HepG2 (cell line): ENCODE data around the gene CD7. TPM values are rescaled to one million over a fixed set of nuclear protein-coding genes. Genes with fewer than 3 reads are reported as not detected.
A peak's percentile ranks its signal among the peaks of the same experiment; 100 is the strongest.

ENCODE experiments used
- HOXA3 ChIP-seq: sonication (generic); formaldehyde crosslinking; IDR thresholded peaks from 2 replicates; pipeline ENCODE4 v1.5.0; 2020; ENCODE audit warnings: missing genetic modification reagents
- MNT ChIP-seq: fragments of 450-650 bp; IDR thresholded peaks from 2 replicates; pipeline ENCODE4 v1.6.1; 2016
- MXD4 ChIP-seq: IDR thresholded peaks from 2 replicates; pipeline ENCODE4 v1.6.1; 2016; ENCODE audit warnings: mild to moderate bottlenecking, missing biosample characterization, missing genetic modification reagents
- ZNF574 ChIP-seq: sonication (generic); formaldehyde crosslinking; IDR thresholded peaks from 2 replicates; pipeline ENCODE4 v1.4.0; 2020; ENCODE audit warnings: missing genetic modification reagents
- polyA plus RNA-seq, 8 experiments: library from polyadenylated mRNA; depleted of rRNA in 3 of 8; stranded (reverse) in 7 of 8; unstranded in 1 of 8; fragments of >200 nt; fragmentation: Illumina TruSeq in 4 of 8; extraction: Trizol in 4 of 8; gene quantifications; 2 replicates each; pipeline versions ENCODE4 v1.2.1 to v1.2.3, GENCODE V29; 2011 to 2016; ENCODE audit warnings: low read depth in 4 of 8, missing spikeins in 1 of 8, mixed read lengths in 1 of 8; ENCODE audit not compliant: insufficient read depth in 1 of 8
- total RNA-seq, 5 experiments: library from RNA; depleted of rRNA; stranded (reverse); fragments of >200 nt; fragmentation: Illumina TruSeq; extraction: Trizol; gene quantifications; 2 replicates each; pipeline ENCODE4 v1.2.3, GENCODE V29; 2016; ENCODE audit warnings: low read depth in 1 of 5
- TF ChIP-seq, protein P1 (sequence below): sonication (generic); formaldehyde crosslinking; IDR thresholded peaks from 2 replicates; pipeline ENCODE4 v1.5.1; 2020; ENCODE audit warnings: mild to moderate bottlenecking, missing genetic modification reagents, moderate library complexity
- TF ChIP-seq, protein P2 (sequence below): sonication (generic); formaldehyde crosslinking; conservative IDR thresholded peaks from 2 replicates; pipeline ENCODE4 v1.4.0; 2020; ENCODE audit warnings: mild to moderate bottlenecking, missing genetic modification reagents, moderate library complexity
- TF ChIP-seq, protein P3 (sequence below): sonication (generic); formaldehyde crosslinking; IDR thresholded peaks from 2 replicates; pipeline ENCODE4 v1.4.0; 2020; ENCODE audit warnings: mild to moderate bottlenecking, missing genetic modification reagents

Gene CD7
- total and polyA plus RNA-seq, 2 of the 13 experiments (the other 11 are each of a cell fraction or from before 2014, with no cell fraction given): 67.6 to 76.4 TPM

DNA sequence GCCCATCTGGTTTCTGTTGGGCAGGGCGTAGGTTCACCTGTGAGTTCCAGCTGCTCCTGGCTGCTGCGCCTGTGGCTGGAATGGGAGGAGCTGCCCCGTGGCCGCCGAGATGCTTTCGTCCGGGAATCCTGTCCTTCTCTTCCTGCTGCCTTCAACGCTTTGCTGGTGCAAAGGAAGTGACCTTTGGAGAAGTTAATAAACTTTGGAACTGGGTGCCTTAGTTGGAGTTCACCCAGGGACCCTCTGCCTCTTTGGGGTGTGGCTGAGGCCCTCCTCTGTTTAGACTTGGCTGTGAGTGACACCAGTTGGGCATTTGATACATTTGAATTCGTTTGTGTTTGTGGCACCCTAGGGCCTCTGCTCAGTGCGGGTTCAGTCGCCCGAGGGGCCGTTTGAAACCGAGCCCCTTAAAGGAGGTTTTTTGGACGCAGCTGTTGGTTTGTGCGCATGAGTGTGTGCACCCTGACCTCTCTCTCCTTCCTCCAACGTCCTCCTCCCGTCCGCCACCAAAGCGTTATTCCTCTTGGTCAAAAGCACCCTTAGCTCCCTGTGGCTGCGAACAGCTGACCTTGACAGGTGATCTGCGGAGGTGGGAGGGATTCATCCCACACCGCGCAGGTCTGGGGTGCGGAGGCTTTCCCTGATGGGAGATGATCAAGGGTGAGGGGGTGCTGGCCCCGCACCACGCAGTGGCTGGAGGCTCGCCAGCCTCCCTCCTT, 25.1 kb upstream of the CD7 start (continued):
- TF ChIP-seq MNT: no peak
- TF ChIP-seq, protein P1, sequence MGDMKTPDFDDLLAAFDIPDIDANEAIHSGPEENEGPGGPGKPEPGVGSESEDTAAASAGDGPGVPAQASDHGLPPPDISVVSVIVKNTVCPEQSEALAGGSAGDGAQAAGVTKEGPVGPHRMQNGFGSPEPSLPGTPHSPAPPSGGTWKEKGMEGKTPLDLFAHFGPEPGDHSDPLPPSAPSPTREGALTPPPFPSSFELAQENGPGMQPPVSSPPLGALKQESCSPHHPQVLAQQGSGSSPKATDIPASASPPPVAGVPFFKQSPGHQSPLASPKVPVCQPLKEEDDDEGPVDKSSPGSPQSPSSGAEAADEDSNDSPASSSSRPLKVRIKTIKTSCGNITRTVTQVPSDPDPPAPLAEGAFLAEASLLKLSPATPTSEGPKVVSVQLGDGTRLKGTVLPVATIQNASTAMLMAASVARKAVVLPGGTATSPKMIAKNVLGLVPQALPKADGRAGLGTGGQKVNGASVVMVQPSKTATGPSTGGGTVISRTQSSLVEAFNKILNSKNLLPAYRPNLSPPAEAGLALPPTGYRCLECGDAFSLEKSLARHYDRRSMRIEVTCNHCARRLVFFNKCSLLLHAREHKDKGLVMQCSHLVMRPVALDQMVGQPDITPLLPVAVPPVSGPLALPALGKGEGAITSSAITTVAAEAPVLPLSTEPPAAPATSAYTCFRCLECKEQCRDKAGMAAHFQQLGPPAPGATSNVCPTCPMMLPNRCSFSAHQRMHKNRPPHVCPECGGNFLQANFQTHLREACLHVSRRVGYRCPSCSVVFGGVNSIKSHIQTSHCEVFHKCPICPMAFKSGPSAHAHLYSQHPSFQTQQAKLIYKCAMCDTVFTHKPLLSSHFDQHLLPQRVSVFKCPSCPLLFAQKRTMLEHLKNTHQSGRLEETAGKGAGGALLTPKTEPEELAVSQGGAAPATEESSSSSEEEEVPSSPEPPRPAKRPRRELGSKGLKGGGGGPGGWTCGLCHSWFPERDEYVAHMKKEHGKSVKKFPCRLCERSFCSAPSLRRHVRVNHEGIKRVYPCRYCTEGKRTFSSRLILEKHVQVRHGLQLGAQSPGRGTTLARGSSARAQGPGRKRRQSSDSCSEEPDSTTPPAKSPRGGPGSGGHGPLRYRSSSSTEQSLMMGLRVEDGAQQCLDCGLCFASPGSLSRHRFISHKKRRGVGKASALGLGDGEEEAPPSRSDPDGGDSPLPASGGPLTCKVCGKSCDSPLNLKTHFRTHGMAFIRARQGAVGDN (CRISPR knock-in tag): peak; percentile 82
- no peak for TF ChIP-seq MXD4 (CRISPR knock-in tag)
- no peak; the same call in 1 of the 2 replicates for TF ChIP-seq ZNF574 (CRISPR knock-in tag)
- TF ChIP-seq, protein P2, sequence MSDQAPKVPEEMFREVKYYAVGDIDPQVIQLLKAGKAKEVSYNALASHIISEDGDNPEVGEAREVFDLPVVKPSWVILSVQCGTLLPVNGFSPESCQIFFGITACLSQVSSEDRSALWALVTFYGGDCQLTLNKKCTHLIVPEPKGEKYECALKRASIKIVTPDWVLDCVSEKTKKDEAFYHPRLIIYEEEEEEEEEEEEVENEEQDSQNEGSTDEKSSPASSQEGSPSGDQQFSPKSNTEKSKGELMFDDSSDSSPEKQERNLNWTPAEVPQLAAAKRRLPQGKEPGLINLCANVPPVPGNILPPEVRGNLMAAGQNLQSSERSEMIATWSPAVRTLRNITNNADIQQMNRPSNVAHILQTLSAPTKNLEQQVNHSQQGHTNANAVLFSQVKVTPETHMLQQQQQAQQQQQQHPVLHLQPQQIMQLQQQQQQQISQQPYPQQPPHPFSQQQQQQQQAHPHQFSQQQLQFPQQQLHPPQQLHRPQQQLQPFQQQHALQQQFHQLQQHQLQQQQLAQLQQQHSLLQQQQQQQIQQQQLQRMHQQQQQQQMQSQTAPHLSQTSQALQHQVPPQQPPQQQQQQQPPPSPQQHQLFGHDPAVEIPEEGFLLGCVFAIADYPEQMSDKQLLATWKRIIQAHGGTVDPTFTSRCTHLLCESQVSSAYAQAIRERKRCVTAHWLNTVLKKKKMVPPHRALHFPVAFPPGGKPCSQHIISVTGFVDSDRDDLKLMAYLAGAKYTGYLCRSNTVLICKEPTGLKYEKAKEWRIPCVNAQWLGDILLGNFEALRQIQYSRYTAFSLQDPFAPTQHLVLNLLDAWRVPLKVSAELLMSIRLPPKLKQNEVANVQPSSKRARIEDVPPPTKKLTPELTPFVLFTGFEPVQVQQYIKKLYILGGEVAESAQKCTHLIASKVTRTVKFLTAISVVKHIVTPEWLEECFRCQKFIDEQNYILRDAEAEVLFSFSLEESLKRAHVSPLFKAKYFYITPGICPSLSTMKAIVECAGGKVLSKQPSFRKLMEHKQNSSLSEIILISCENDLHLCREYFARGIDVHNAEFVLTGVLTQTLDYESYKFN: peak; percentile 56
- TF ChIP-seq, protein P3, sequence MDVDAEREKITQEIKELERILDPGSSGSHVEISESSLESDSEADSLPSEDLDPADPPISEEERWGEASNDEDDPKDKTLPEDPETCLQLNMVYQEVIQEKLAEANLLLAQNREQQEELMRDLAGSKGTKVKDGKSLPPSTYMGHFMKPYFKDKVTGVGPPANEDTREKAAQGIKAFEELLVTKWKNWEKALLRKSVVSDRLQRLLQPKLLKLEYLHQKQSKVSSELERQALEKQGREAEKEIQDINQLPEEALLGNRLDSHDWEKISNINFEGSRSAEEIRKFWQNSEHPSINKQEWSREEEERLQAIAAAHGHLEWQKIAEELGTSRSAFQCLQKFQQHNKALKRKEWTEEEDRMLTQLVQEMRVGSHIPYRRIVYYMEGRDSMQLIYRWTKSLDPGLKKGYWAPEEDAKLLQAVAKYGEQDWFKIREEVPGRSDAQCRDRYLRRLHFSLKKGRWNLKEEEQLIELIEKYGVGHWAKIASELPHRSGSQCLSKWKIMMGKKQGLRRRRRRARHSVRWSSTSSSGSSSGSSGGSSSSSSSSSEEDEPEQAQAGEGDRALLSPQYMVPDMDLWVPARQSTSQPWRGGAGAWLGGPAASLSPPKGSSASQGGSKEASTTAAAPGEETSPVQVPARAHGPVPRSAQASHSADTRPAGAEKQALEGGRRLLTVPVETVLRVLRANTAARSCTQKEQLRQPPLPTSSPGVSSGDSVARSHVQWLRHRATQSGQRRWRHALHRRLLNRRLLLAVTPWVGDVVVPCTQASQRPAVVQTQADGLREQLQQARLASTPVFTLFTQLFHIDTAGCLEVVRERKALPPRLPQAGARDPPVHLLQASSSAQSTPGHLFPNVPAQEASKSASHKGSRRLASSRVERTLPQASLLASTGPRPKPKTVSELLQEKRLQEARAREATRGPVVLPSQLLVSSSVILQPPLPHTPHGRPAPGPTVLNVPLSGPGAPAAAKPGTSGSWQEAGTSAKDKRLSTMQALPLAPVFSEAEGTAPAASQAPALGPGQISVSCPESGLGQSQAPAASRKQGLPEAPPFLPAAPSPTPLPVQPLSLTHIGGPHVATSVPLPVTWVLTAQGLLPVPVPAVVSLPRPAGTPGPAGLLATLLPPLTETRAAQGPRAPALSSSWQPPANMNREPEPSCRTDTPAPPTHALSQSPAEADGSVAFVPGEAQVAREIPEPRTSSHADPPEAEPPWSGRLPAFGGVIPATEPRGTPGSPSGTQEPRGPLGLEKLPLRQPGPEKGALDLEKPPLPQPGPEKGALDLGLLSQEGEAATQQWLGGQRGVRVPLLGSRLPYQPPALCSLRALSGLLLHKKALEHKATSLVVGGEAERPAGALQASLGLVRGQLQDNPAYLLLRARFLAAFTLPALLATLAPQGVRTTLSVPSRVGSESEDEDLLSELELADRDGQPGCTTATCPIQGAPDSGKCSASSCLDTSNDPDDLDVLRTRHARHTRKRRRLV (CRISPR knock-in tag): no peak
- peak; percentile 63 for TF ChIP-seq HOXA3 (CRISPR knock-in tag)
